GM10266 (cell line): Measurements from ENCODE around the gene PRDM1.

Source experiments
- DNase-seq: peaks from one replicate; pipeline ENCODE4 v3.0.0; 2012; ENCODE audit errors: extremely low spot score
- CTCF ChIP-seq: IDR thresholded peaks from 2 replicates; pipeline ENCODE4 v1.5.1; 2012; ENCODE audit warnings: mild to moderate bottlenecking, low read depth; ENCODE audit not compliant: control insufficient read depth, insufficient read depth; ENCODE audit errors: missing control alignments

Gene PRDM1

GRCh38 chr6:106048336-106048735, 37.8 kb upstream of the PRDM1 start:
- no peak for TF ChIP-seq CTCF
- DNase-seq: no peak

GRCh38 chr6:106050538-106050937, 35.6 kb upstream of the PRDM1 start:
- DNase-seq: no peak
- TF ChIP-seq CTCF: no peak

- DNase-seq: no peak
- TF ChIP-seq CTCF: no peak
Measured at GRCh38 chr6:106051226-106051625, 34.9 kb upstream of the PRDM1 start.

- no peak for TF ChIP-seq CTCF
- no peak for DNase-seq
Measured at GRCh38 chr6:106053484-106054205, 32.5 kb upstream of the PRDM1 start.

GRCh38 chr6:106055489-106055888, 30.6 kb upstream of the PRDM1 start:
- no peak for TF ChIP-seq CTCF
- DNase-seq: no peak

GRCh38 chr6:106056060-106056745, 29.9 kb upstream of the PRDM1 start:
- no peak for DNase-seq

More at GRCh38 chr6:106056060-106056745, 29.9 kb upstream of the PRDM1 start:
- no peak for TF ChIP-seq CTCF
